ENCODE measurements around the gene PRAME. TPM values are rescaled to one million over a fixed set of nuclear protein-coding genes. Genes with fewer than 3 reads are reported as not detected.
"Not testable (repeated sequence)": the region's sequence is repeated elsewhere in the genome, so short reads cannot be mapped to it uniquely, and the experiment has no call there.

Gene PRAME
- total RNA-seq, 1 donor from 2014 or later = not detected

DNA sequence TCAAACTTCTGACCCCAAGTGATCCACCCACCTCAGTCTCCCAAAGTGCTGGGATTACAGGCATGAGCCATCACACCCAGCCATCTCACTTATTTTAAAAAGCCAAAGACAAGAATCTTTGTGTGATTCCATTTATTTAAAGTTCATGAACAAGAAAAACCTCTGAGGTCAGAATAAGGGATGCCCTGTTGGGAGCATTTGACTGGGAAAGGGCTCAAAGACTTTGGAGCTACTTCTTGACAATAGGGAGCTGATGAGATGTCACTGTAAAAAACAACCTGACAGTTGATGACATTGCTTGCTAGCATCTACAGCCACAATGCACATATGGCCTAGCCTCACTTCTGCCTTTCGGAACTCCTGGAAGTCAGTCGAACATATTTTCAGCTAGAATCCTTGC is 45.4 kb downstream of the PRAME start:
- no peak for DNase-seq (ENCODE audit: low spot score in 2 of 2, unreplicated experiment in 2 of 2)
- Mint-ChIP-seq H3K27ac (no peak overlapping the region), H3K4me3 (no peak overlapping the region), H3K4me1 (no peaks in the 10 kb centered on the region), H3K27me3 (ENCODE audit: low read depth) (peaks cover 57% of the 10 kb centered on the region), H3K36me3 (peaks cover 2% of the 10 kb centered on the region), H3K9me3 (peaks cover 17% of the 10 kb centered on the region)
- TF ChIP-seq, protein P1, sequence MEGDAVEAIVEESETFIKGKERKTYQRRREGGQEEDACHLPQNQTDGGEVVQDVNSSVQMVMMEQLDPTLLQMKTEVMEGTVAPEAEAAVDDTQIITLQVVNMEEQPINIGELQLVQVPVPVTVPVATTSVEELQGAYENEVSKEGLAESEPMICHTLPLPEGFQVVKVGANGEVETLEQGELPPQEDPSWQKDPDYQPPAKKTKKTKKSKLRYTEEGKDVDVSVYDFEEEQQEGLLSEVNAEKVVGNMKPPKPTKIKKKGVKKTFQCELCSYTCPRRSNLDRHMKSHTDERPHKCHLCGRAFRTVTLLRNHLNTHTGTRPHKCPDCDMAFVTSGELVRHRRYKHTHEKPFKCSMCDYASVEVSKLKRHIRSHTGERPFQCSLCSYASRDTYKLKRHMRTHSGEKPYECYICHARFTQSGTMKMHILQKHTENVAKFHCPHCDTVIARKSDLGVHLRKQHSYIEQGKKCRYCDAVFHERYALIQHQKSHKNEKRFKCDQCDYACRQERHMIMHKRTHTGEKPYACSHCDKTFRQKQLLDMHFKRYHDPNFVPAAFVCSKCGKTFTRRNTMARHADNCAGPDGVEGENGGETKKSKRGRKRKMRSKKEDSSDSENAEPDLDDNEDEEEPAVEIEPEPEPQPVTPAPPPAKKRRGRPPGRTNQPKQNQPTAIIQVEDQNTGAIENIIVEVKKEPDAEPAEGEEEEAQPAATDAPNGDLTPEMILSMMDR (IDR thresholded peaks at IDR 0.05; ENCODE audit: unreplicated experiment) = no peak

DNA sequence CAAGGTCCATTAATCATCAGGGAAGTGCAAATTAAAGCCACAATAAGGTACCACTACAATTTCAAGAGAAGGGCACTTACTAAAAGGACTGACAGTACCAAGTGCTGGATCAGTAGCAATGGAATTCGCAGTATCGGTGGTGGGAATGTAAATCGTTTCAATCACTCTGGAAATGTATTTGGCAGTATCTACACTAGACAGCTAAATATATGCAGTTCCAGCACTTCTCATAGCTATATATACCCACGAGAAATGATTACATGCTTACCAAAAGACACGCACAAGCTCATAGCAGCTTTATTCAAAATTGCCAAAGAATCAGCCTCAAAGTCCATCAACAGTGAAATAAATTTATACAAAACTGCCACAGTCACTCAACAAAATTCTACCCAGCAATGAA is 46.1 kb downstream of the PRAME start:
- peaks cover 57% of the 10 kb centered on the region for H3K27me3 Mint-ChIP-seq (ENCODE audit: low read depth)

DNA sequence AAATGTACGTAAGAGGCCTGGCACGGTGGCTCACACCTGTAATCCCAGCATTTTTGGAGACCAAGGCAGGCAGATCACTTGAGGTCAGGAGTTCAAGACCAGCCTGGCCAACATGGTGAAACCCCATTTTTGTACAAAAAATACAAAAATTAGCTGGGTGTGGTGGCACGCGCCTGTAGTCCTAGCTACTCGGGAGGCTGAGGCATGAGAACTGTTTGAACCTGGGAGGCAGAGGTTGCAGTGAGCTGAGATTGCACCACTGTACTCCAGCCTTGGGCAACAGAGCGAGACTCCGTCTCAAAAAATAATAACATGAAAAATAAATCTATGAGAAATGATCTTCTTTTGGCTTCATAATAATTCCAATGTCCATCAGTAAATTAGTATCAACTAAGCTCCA is 48.2 kb downstream of the PRAME start:
- H3K4me1 Mint-ChIP-seq; H3K4me3 Mint-ChIP-seq; DNase-seq (ENCODE audit: low spot score in 2 of 2, unreplicated experiment in 2 of 2); H3K27ac Mint-ChIP-seq: not testable (repeated sequence)
- Mint-ChIP-seq H3K27me3 (ENCODE audit: low read depth) (peaks cover 44% of the 10 kb centered on the region), H3K36me3 (peaks cover 13% of the 10 kb centered on the region), H3K9me3 (peaks cover 17% of the 10 kb centered on the region)

More for the DNA sequence above, 46.1 kb downstream of the PRAME start:
- Mint-ChIP-seq H3K27ac (no peak overlapping the region), H3K4me1 (peaks cover under 1% of the 10 kb centered on the region), H3K9me3 (peaks cover 17% of the 10 kb centered on the region), H3K36me3 (peaks cover 2% of the 10 kb centered on the region), H3K4me3 (no peak overlapping the region)
- TF ChIP-seq, protein P1 (IDR thresholded peaks at IDR 0.05; ENCODE audit: unreplicated experiment) = no peak
- no peak for DNase-seq (ENCODE audit: low spot score in 2 of 2, unreplicated experiment in 2 of 2)

DNA sequence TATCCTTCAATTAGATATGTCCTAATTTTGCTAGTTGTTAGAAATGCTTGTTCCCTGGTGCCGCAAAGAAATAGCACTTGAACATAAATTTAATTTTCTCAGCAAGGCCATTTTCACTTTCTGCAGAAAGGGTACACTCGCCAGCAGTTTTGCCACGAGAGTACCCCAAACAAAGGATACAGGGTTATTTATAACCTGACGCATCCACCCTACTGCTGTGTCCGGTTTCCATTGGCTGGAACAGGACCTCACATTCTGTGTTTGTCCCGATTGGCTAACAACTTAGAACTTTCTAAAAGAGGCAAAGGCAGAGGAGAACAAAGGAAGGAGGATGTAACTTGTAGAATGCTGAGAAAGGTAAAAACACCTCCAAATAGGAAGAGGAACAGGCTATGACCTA is 49.2 kb downstream of the PRAME start:
- DNase-seq (ENCODE audit: low spot score in 2 of 2, unreplicated experiment in 2 of 2); H3K27ac Mint-ChIP-seq; H3K4me1 Mint-ChIP-seq: not testable (repeated sequence)
- Mint-ChIP-seq H3K36me3 (peaks cover 17% of the 10 kb centered on the region), H3K4me3 (peak overlapping the region; percentile 54), H3K27me3 (ENCODE audit: low read depth) (peaks cover 35% of the 10 kb centered on the region), H3K9me3 (peaks cover 17% of the 10 kb centered on the region)

DNA sequence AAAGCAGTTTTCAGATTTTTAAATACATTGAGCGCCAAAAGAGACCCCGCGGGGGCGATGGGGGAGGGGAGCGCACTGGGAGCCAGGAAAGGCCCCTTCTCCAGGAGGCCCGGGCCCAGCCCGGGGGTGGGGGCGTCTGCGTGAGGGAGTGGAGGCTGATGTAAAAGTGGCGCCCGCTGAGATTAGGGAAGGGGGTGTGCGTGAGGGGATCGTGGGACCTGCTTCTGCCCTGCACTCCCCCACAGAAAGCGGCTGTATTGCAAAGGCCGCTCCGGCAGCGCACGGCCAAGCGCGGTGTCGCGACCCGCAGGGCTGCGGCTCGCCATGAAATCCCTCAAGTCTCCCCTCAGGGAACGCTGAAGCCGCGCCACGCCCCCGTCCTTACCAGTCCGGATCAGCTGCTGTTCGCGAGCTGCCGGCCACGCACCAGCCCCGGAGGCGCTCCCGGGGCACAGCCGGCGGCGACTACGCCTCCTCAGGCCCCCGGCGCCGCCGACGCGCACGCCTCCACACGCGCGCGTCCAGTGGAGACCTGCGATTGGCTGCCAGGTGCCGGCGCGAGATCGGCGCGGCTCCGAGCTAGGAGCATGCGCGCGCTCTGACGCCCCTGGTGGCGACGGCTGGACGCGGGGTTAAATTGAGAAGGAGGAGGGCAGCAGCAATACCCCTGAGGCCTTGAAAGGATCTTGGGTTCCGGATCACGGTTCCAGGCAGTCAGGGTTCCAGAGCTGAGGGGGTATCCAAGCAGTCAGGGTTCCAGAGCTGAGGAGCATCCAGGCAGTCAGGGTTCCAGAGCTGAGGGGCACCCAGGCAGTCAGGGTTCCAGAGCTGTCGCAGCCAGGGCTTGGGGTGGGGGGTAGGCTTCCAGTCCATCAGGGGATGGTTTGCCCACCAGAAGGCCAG is 50.5 kb downstream of the PRAME start, which contains the start of gene ZNF280B:
TSS of gene ZNF280B (minus strand) at position 469 of the 903 bp plus-strand sequence. CDS start 19,344 bp downstream, outside the sequence.
- peaks cover 29% of the 10 kb centered on the region for H3K36me3 Mint-ChIP-seq
- H3K27me3 Mint-ChIP-seq (ENCODE audit: low read depth) = peaks cover 23% of the 10 kb centered on the region
- H3K27ac Mint-ChIP-seq = peak within 1 kb of the TSS; percentile 72
- TF ChIP-seq, protein P1 (IDR thresholded peaks at IDR 0.05; ENCODE audit: unreplicated experiment) = peak; percentile 67
- H3K9me3 Mint-ChIP-seq = peaks cover 17% of the 10 kb centered on the region
- H3K4me1 Mint-ChIP-seq = peaks cover 8% of the 10 kb centered on the region
- peak within 1 kb of the TSS; percentile 87 for H3K4me3 Mint-ChIP-seq
- peak; percentile 57 to 75 for DNase-seq (ENCODE audit: low spot score in 2 of 2, unreplicated experiment in 2 of 2)

DNA sequence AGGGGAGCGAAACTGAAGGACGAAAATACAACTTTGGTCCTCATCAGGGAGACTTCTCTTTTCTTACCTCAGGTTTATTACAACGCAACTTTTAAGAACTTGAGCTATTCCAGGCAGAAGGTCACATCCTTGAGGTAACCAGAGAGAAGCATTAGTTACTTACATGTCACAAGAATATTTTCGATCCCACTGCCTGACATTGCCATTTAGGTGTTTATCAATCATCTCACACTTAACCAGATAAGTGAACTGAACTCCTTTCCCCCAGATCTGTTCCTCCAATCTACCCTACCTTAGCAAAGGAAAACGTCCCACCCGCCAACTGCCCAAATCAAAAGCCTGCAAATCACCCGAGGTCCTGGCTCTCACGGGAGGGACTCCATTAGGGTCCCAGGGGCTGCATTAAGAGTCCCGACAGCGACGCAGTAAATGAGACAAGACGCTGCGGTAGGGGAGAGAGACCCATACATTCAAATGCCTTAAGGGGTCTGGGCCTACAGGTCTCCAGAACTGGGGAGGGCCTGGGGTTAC is 51.3 kb downstream of the PRAME start:
- Mint-ChIP-seq H3K27ac (peak overlapping the region; percentile 72), H3K4me1 (peaks cover 8% of the 10 kb centered on the region), H3K9me3 (peaks cover 20% of the 10 kb centered on the region), H3K36me3 (peaks cover 34% of the 10 kb centered on the region), H3K27me3 (ENCODE audit: low read depth) (peaks cover 15% of the 10 kb centered on the region), H3K4me3 (peak overlapping the region; percentile 87)
- TF ChIP-seq, protein P1 (IDR thresholded peaks at IDR 0.05; ENCODE audit: unreplicated experiment) = no peak
- DNase-seq (ENCODE audit: low spot score in 2 of 2, unreplicated experiment in 2 of 2) = no peak
